HG03469 (cell line): ENCODE data around the gene GALNTL6.
A peak's percentile ranks its signal among the peaks of the same experiment; 100 is the strongest.
"Not testable (repeated sequence)": the region's sequence is repeated elsewhere in the genome, so short reads cannot be mapped to it uniquely, and the experiment has no call there.

Experiments used
- ATAC-seq: cut with Tn5 transposase; IDR thresholded peaks from one replicate; pipeline ENCODE4 v1.9.1; 2021; ENCODE audit warnings: mild to moderate bottlenecking, moderate library complexity, moderate number of reproducible peaks; ENCODE audit not compliant: unreplicated experiment

Gene GALNTL6

DNA sequence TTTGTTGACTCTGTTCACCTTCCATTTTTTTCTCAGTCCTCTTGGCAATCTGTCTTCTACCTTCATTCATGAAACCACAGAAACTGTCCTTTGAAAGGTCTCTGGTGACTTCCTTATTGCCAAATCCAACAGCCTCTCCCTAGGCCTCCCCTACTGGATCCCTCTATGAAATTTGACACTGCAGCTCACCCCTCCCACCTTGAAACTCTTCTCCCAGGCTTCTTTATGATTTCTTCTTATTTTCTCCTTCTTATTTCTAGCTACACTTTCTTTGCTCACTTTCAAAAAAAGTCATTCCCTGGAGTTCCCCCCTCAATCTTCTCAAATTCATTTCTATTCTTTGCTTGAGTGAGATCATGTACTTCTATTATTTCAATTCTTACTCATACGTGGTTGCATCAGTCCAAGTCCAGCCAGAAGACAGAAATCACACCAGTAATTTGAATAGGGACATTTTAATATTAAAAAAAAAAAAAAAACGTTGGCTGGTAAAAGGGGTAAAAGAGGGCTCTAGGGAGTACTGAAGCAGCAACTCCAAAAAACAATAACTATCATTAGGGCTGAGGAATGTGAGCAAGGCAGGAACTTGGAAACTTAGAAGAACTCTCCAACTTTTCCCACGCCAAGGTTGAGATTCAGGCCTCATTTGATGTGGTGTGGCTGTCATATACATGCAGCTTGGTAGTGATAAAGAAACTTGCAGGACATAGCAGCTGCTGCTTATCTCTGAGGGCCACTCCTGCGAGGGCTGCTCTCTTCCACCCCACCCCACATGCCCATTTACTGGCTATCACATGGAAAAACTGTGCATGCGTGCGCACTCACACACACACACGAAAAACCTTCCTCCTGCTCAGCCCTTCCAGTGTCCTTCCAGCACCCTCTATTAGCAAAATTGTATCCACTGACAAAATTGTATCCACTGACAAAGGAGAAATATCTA is 1185.6 kb downstream of the GALNTL6 start:
- no peak for ATAC-seq

DNA sequence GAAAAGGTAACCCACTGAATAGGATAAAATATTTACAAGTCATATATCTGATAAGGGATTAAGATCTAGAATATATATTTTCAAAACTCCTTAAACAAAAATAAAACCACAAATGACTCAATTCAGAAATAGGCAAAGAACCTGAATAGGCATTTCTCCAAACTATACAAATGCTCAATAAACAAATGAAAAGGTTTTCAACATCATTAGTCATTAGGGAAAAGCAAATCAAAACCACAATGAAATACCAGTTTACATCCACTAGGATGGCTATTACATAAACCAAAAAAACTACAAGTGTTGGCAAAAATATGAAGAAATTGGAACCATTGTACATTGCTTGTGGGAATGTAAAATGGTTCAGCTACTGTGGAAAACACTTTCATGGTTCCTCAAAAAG is 1188.4 kb downstream of the GALNTL6 start:
- ATAC-seq = no peak

DNA sequence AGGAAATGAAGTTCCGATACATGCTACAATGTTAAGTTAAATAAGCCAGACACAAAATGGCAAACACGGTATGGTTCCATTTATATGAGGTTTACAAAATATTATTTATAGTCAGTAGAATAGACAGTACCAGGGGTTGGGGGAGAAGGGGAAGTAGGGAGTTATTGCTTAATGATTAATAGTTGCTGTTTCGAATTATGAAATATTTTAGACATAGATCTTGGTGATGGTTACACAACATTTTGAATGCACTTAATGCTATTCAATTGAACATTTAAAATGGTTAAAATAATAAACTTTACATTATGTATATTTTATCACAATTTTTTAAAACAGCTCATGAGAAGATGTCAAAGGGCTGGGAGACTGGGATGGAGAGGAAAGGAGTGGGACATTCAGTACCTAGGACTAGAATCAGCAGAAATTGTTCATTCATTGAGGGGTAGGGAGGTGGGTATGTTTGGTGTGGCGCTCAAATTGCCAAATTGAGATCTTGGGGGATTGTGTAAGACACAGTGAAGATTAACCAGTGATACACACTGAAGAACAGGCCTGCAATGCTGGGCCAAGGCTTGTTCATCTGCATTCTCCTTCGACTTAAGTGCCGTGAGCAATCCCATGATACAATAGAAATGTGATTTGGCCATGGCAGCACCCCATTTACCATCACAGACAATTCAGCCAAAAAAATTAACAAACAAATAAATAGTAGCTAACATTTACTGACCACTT is 1189.8 kb downstream of the GALNTL6 start:
- no peak for ATAC-seq

DNA sequence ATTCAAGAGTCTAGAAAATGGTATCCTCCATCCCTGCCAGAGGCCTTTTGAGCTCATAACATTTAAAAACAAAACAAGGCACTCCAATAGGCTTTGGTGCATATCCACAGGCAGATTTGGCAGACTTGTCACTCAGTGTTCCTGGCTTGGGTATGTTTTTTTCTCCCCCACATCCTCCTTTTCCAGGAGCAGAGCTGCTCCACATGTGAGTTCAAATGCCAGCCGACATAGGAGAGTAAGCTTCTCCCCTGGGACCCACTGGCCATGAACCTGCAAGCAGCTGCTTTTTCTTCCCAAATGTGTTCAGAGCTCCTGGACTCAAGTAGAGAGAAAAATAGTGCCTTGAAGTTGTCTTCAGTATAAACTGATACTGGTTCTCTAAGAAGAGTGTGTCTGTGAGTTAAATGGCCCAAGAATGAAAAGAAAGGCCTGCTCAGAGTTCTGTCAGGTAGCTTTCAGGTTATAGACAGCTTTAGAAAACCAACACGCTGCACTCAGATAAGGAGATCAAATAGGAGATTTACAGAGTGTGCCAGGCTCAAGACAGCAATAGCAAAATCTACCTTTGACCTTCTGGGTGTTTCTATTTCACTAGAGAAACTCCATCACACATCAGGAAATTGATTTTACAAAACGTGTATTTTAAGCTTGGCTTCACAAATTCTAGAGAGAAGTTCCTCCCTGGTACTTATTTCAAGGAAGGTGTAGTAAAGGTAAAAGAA is 1192.9 kb downstream of the GALNTL6 start:
- no peak for ATAC-seq

DNA sequence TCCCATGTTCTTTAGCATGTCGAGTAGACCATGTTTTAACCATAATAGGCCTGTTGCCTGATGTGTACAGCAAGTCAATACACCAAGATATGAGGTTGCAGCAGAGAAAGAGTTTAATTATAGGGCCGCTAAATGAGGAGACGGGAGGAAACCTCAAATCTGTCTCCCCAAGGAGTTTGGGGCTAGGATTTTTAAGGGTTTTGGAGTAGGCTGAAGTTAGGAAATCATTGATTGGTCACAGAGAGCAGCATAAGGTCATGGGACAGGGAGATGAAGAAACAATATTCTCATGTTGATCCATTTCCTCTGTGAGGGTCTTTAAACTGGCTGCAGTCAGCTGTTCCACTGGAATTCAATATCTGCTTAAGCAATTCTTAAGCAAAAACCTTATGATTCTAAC is 1195.2 kb downstream of the GALNTL6 start:
- ATAC-seq = no peak

DNA sequence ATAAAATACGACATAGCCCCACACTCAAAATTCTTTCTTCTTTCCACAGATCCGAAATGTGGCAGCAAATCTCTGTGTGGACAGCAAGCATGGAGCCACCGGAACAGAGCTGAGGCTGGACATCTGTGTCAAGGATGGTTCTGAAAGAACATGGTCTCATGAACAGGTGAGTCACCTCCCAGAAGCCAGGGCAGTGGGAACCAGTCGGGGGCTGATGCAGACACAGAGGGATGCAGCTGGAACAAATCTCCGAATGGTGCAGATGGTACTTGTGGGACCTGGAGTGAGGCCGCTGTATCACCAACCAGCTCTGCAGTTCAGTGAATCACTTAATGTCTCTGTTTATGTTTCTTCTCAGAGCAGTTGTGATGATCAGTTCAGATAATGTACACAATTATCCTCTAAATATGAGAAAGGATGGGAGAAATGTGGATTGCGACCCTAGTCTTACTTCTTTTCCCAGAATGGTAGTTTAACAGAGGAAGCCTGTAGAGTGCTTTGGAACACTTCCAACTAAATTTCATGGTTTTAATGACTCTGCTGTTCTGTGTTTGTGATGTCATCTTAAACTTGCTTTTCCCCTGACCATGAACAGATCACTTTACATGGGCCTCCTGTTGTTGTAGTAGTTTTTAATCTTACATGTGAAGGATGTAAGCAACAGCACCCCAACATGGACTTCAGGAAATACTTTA is 1196.1 kb downstream of the GALNTL6 start:
- ATAC-seq = no peak

DNA sequence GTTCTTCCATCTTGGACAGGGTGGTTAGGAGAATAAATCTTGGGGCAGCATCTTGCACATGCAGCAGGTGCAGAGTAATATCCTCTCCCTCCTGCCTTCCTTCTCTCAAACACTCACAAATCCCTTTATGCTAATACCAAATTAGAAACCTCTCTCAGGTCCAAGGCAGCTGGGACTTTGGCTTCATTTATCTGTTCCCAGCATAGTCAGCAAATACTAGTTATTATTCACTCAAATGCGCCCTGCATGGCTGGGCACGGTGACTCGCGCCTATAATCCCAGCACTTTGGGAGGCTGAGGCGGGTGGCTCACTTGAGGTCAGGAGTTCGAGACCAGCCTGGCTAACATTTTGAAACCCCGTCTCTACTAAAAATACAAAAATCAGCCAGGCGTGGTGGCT is 1199.4 kb downstream of the GALNTL6 start:
- no peak for ATAC-seq

DNA sequence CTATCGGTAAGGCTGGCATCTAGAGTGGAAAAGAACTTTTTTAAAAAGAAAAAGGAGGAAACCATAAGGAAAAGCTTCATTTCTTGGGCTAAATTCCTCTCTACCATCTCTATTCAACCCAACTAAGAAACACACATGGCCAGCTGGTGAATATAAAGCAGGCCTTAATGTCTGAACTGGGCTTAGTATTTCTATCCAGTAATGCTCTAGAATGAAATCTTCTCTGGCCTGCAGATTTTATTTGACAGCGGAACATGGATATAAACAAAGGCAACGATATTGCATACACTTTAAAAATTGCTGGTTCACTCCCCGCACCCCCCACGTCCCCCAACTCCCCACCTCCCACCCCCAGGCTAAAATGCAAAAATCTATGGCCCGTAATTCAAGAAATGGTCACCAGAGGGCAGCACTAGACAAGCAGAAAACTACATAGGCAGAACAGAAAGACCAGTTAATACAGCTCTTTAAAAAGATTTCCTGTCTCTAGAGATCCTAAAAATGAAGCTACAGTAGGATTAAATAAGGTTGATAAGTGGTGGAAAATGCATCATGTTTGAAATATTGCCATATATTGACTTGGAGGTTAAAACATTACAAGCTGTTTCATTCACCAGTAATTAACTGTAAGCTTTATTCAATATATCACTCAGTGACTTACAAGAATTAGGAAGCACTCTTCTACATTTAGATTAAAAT is 1200.2 kb downstream of the GALNTL6 start:
- no peak for ATAC-seq

DNA sequence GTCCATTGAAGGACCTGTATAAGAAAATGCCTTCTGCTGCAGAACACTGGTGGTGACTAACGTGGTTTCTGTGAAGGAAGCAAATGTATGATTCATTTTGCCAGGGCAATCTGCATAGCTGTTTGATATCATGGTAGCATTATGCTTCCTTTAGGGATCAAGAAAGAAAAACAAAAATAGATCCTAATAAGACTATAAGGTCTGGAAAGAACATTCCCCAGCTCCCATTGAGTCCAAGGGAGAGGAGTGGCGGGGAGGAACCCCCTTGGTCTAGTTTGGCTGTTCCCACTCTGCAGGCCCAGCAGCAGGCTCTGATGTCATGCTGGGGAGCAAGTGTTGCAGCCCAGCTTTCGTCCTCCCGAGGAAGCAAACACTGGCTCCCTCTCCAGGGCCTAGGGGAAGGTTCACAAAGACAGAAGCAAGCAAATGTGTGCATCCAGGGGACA is 1200.9 kb downstream of the GALNTL6 start:
- ATAC-seq = no peak

DNA sequence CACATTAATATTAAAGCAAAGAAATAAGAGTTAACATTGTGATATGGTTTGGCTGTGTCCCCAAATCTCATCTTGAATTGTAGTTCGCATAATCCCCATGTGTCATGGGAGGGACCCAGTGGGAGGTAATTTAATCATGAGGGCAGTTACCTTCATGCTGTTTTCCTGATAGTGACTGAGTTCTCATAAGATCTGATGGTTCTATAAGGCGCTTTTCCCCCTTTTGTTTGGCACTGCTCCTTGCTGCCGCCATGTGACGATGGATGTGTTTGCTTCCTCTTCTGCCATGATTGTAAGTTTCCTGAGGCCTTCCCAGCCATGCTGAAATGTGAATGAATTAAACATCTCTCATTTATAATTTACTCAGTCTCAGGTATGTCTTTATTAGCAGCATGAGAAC is 1201.6 kb downstream of the GALNTL6 start:
- ATAC-seq = no peak

DNA sequence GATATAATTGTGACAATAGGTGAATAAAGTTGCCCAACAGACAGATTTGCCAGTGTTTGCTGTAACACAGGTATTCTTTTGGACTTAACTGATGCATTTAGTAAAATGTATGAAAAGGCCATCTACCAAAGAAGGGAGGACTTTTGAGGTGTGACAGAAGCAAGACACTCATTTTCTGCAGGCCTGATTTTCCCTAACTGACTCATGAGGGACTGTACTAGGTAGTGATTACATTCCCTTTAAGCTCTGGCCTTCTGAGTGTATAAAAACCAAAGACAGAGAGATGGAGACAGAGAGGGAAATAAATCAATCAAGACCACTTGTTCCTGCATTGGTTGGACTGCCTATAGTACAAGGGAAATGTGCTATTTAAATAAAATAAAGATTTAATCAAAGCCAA is 1204.6 kb downstream of the GALNTL6 start:
- ATAC-seq = no peak

DNA sequence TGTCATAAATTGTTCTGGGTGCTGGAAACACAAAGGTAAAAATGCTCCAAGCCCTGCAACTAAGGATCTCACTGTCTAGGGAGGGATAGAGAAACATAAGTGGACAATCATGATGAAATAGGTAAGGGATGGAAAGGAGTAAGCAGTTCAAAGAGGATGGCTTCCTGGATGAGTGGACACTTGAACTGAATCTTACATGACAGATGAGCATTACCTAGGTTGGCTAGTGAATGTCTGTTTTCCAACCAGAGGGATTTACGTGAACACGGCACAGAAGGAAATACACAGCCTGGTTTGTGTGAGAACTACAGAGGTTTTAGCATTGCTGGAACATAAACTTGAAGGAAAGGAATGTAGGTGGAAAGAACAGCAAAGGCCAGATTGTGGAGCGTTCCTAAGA is 1205.2 kb downstream of the GALNTL6 start:
- no peak for ATAC-seq

DNA sequence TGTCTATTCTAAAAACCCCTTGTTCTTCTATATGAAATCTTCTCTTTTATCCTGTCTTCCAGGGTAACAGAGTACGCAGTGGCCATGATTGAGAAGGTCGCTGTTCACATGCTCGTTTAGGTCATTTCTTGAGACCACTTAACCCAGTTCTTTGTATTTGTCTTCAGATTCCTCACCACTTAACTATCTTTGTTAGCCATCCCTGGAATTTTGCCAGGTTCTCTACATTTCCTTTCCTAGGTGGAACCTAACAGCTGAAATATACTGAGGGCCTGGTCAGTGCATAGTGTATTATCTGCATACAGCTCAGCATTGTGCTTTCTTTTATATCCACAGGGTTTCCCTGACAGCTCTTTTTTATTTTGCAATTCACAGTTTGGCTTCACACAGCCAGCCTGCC is 1206.5 kb downstream of the GALNTL6 start:
- ATAC-seq = no peak

DNA sequence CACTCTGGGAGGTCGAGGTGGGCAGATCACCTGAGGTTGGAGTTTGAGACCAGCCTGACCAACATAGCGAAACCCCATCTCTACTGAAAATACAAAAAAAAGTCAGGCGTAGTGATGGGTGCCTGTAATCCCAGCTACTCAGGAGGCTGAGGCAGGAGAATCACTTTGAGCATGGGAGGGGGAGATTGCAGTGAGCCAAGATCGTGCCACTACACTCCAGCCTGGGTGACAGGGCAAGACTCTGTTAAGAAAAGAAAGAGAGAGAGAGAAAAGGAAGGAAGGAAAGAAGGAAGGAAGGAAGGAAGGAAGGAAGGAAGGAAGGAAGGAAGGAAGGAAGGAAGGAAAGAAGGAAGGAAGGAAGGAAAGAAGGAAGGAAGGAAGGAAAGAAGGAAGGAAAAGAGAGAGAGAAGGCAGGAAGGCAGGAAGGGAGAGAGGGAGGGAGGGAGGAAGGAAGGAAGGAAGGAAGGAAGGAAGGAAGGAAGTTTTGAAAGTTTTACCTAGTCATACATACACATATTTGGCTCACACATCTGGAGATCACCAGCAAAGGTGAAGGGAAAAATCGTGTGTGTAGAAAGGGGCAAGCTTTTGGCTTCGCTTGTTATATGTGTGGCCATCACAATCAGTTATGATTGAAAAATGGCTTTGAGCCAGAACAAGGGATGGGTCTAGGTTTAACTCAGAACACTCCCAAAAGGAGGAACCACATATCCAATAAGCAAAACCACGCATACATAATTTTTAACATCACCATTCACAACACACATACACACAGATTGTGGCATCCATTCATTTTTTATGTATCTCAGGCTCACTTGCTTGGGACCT is 1208.8 kb downstream of the GALNTL6 start:
- not testable (repeated sequence) for ATAC-seq

DNA sequence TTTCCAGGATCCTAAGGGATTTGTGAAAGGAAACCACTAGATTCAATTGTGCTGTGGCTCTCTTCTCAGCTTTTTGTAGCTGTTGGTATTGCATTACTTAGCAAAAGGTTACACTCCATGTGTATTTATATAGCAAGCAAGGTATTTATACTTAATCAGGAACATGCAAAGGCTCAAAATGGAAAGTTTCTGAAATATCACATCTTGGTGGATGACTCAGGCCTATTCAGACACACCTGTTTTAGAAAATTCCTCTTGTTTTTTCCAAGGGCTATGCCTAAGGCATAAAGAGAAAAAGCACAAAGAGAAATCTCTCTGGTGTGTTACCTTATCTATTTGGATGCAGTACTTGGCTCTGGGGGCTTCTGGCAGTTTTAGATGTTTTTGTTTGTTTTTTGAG is 1211.0 kb downstream of the GALNTL6 start:
- no peak for ATAC-seq

DNA sequence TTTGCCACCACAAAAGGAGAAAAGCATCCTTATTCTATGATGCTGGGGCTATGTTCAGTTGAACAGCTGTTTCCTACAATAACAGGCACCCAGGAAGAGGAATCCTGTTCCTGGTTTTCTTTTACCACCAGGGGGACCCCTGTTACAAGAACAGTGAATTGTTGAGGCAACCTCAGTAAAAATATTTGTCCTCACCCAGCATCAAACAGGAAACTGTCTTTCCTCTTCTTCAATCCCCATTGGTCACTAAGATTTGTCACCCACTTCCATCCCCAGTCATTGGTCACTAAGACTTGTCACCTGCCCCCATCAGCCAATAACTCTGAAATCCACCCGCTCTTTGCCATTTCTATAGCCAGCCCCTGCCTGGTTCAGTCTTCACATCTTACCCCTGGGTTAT is 1211.9 kb downstream of the GALNTL6 start:
- peak; percentile 65 for ATAC-seq

DNA sequence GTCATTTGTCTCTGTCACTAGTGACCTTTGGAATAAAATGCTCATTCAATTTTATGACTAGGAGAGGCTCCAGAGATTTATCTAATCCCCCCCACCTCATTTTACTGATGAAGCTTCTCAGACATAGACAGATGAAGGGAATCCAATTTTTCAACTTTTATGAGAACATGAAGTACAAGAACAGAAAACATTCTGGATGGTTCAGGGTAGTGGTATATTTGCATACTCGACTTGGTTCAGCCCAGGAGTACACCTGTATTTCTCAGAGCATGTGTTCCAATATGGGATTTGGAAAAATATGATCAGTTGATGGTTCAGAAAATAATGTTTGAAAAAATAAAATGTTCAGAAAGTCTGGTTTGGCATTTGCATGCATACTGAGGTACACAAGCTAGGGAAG is 1224.0 kb downstream of the GALNTL6 start:
- ATAC-seq = no peak

DNA sequence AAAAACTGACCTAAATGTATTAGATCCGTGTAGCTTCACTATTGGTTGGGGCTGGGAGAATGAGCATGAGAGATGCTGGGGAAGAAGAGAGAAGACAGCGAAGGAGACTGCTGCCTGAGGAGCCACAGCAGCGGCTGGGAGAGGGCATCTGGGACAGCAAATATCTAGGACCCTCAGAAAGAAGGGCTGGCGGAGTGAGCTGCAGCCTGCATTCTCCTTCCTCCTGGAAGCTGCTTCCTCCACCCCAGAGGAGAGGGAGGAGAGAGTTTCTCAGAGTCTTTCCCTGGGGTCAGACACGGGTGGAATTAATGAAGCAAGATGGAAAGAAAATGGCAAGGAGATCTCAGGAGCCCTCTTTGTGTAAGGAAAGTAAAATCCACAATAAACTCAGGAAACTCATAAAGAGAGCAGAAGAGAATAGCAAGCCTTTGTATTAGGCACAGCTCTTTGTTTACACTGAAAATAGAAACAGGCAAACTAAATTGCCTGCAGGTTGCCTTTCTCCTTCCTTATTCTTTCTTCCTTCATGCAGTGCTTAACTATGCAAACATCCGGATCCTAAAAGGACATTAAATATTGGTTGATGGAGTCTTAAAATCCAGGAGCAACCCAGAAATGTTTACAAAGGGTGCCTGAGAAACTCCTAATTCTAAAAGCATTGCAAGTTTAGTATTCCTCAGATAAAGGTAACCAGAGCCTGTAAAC is 1225.1 kb downstream of the GALNTL6 start:
- no peak for ATAC-seq
